Heart left ventricle (tissue), 16 donors: Measurements from ENCODE around the gene MPDZ. TPM values are rescaled to one million over a fixed set of nuclear protein-coding genes. Genes with fewer than 3 reads are reported as not detected.

Source experiments
- ATAC-seq, 4 donors: fragments of 200-7000 bp; cut with Tn5 transposase; one replicate each; pipeline ENCODE4 v1.9.1; 2020 to 2022; ENCODE audit warnings: moderate library complexity in 4 of 4, mild to moderate bottlenecking in 3 of 4, moderate number of reproducible peaks in 1 of 4
- DNase-seq, 5 donors: peaks; one replicate each; pipeline ENCODE4 v3.0.0-alpha.2; 2020
- H3K27ac ChIP-seq, 12 donors: fragments of 200-600 bp; sonication (generic) in 4 of 12; one replicate each; pipeline versions ENCODE4 v1.5.0 to v1.8.0; 2016 to 2022; ENCODE audit warnings: mild to moderate bottlenecking in 2 of 12
- H3K27me3 ChIP-seq, 9 donors: fragments of 200-600 bp; sonication (generic) in 2 of 9; one replicate each; pipeline versions ENCODE4 v1.5.1 to v1.8.0; 2016 to 2022; ENCODE audit warnings: mild to moderate bottlenecking in 3 of 9
- H3K36me3 ChIP-seq, 9 donors: fragments of 200-600 bp; sonication (generic) in 2 of 9; one replicate each; pipeline versions ENCODE4 v1.5.0 to v1.8.0; 2018 to 2022; ENCODE audit warnings: mild to moderate bottlenecking in 2 of 9
- H3K4me1 ChIP-seq, 12 donors: fragments of 200-600 bp; sonication (generic) in 4 of 12; one replicate each; pipeline versions ENCODE4 v1.5.0 to v1.8.0; 2016 to 2022; ENCODE audit warnings: mild to moderate bottlenecking in 3 of 12
- H3K4me3 ChIP-seq, 12 donors: fragments of 200-600 bp; sonication (generic) in 4 of 12; one replicate each; pipeline versions ENCODE4 v1.5.0 to v1.8.0; 2017 to 2022; ENCODE audit warnings: mild to moderate bottlenecking in 9 of 12, moderate library complexity in 4 of 12
- H3K9me3 ChIP-seq, 12 donors: fragments of 200-600 bp; sonication (generic) in 4 of 12; one replicate each; pipeline versions ENCODE4 v1.5.0 to v1.8.0; 2016 to 2022; ENCODE audit warnings: mild to moderate bottlenecking in 1 of 12
- POLR2A ChIP-seq, 2 donors: fragments of 450-650 bp; IDR thresholded peaks; one replicate each; pipeline ENCODE4 v1.6.1; 2017; ENCODE audit warnings: antibody characterized with exemption in 2 of 2, mild to moderate bottlenecking in 2 of 2, moderate library complexity in 2 of 2
- WGBS, 4 donors: extraction: QIAGEN DNeasy Blood & Tissue Kit in 2 of 4; methylation state at CpG; one replicate each; pipeline versions ENCODE4 v1.1.5 to v1.1.7; 2013 to 2018; 5-methylcytosine and 5-hydroxymethylcytosine counted together
- intact Hi-C, 10 donors: fragments of 100-400 bp; cut with DNase I; formaldehyde crosslinking; loops; one replicate each; pipeline versions ENCODE4 v1.11.1 to v1.14.2; 2022
- polyA plus RNA-seq, 2 donors: library from polyadenylated mRNA; stranded (reverse); fragments of 200-250 nt; gene quantifications; one replicate each; pipeline ENCODE4 v1.2.3, GENCODE V29; 2013
- total RNA-seq, 9 donors: library from RNA; depleted of rRNA in 2 of 9; stranded (reverse); fragments of >200 nt in 2 of 9; fragmentation: NEBNext Ultra II Directional in 3 of 9; extraction: Animal tissue kit (Norgen Biotek cat#: 25700) in 3 of 9; gene quantifications; one replicate each; pipeline versions ENCODE4 v1.1.0 to v1.2.4, GENCODE V29; 2016 to 2023
- TF ChIP-seq, protein P1 (sequence below), 12 donors: fragments of 200-600 bp; sonication (generic) in 4 of 12; IDR thresholded peaks; one replicate each; pipeline versions ENCODE4 v1.5.0 to v1.8.0; 2018 to 2022; ENCODE audit warnings: antibody characterized with exemption in 12 of 12, mild to moderate bottlenecking in 5 of 12
- donor health status: ischemic (EF 13 %, LVEDD 7.1; RV severe dilation, severe dysfunction).
- donor health status: healthy with polysubstance abuse.
- donor health status: DM: no; HTN: yes; CAD: no.
- donor health status: DM: no; HTN: no; CAD: no.
- donor health status: ischemic (EF 25% LVEDD 6.9; RV normal size, moderate dysfunction).
- donor health status: ischemic (EF 25% LVEDD 5.7; RV mildly dilated, moderate dysfunction).
- donor health status: healthy.
- donor health status: DM: yes; HTN: yes; CAD: no.
- donor health status: ischemic (EF 35%, LVEDD 5.7; RV mildly dilated, moderate dysfunction).
- donor health status: nonischemic (EF 11% LVEDD 7.7; RV severe dilation, severe dysfunction).
- donor health status: DM: yes; HTN: yes; CAD: no.
- donor health status: PGD.
- donor health status: ischemic (EF 29% LVEDD 5.4; RV normal size, mild dysfunction).
- donor health status: nonischemic (EF 23%, LVEDD 6.1; RV moderate dilation, normal function).

The MPDZ gene
- total and polyA plus RNA-seq, 11 donors = 19.5 to 106 (median 64.8) TPM

- 37 to 52% (median 46%) methylated on average over 2 of the region's 2 CpGs for WGBS, 4 donors
- peak; percentile 68 to 88 (median 75) for ATAC-seq
- DNase-seq = peak in 1 of 5 donors; percentile 27
- Histone ChIP-seq H3K4me1 (peaks cover 0 to 8% (median 0%) of the 10 kb centered on the region in 12 donors), H3K27me3 (no peaks in the 10 kb centered on the region), H3K9me3 (no peaks in the 10 kb centered on the region), H3K27ac (no peak overlapping the region), H3K4me3 (no peak overlapping the region), H3K36me3 (no peaks in the 10 kb centered on the region)
- intact Hi-C loops = no loop called here
- TF ChIP-seq, protein P1, sequence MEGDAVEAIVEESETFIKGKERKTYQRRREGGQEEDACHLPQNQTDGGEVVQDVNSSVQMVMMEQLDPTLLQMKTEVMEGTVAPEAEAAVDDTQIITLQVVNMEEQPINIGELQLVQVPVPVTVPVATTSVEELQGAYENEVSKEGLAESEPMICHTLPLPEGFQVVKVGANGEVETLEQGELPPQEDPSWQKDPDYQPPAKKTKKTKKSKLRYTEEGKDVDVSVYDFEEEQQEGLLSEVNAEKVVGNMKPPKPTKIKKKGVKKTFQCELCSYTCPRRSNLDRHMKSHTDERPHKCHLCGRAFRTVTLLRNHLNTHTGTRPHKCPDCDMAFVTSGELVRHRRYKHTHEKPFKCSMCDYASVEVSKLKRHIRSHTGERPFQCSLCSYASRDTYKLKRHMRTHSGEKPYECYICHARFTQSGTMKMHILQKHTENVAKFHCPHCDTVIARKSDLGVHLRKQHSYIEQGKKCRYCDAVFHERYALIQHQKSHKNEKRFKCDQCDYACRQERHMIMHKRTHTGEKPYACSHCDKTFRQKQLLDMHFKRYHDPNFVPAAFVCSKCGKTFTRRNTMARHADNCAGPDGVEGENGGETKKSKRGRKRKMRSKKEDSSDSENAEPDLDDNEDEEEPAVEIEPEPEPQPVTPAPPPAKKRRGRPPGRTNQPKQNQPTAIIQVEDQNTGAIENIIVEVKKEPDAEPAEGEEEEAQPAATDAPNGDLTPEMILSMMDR (IDR thresholded peaks at IDR 0.05) = no peak
- no peak for TF ChIP-seq POLR2A (IDR thresholded peaks at IDR 0.05)
These were observed 13.3 kb upstream of the MPDZ start for GRCh38 chr9:13292782-13293181.

DNA sequence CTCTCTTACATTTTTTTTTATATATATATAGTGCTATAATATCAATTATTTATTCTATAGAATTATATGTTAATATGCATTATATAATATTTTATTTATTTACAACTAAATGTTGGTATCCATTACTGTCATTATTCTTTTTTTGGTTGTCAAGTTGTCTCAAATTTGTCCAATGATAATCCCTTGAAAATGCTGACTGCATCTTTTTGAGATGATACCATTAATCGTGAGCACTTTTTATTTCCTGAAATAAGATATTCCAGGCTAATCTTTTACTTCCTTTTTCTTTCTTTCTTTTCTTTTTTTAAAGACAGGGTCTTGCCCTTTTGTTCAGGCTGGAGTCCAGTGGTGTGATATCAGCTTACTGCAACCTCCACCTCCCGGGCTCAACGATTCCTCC is 12.7 kb upstream of the MPDZ start:
- intact Hi-C loops = no loop called here
- H3K27ac ChIP-seq = no peak overlapping the region
- WGBS, 4 donors = 83 to 88% (median 85%) methylated on average over 3 of the region's 3 CpGs
- H3K4me1 ChIP-seq = peaks cover 0 to 8% (median 0%) of the 10 kb centered on the region in 12 donors
- H3K9me3 ChIP-seq = no peaks in the 10 kb centered on the region
- TF ChIP-seq, protein P1 (IDR thresholded peaks at IDR 0.05) = no peak
- TF ChIP-seq POLR2A (IDR thresholded peaks at IDR 0.05) = no peak
- no peak for DNase-seq
- no peaks in the 10 kb centered on the region for H3K27me3 ChIP-seq
- no peak overlapping the region for H3K4me3 ChIP-seq
- no peaks in the 10 kb centered on the region for H3K36me3 ChIP-seq
- ATAC-seq = no peak

- no peak overlapping the region for H3K4me3 ChIP-seq
- intact Hi-C loops = no loop called here
- DNase-seq = no peak
- 96 to 100% (median 98%) methylated on average over 1 of the region's 1 CpG for WGBS, 4 donors
- no peaks in the 10 kb centered on the region for H3K36me3 ChIP-seq
- H3K27me3 ChIP-seq = no peaks in the 10 kb centered on the region
- TF ChIP-seq, protein P1 (IDR thresholded peaks at IDR 0.05) = peak in 1 of 12 donors; percentile 19
- TF ChIP-seq POLR2A (IDR thresholded peaks at IDR 0.05) = no peak
- H3K4me1 ChIP-seq = peaks cover 0 to 8% (median 0%) of the 10 kb centered on the region in 12 donors
- H3K27ac ChIP-seq = no peak overlapping the region
- ATAC-seq = no peak
- H3K9me3 ChIP-seq = no peaks in the 10 kb centered on the region
These were observed 12.2 kb upstream of the MPDZ start for GRCh38 chr9:13291718-13292117.

GRCh38 chr9:13284011-13284410 is 4.5 kb upstream of the MPDZ start:
- no peak for ATAC-seq
- Histone ChIP-seq H3K36me3 (no peaks in the 10 kb centered on the region), H3K27me3 (no peaks in the 10 kb centered on the region), H3K4me3 (no peak overlapping the region), H3K9me3 (no peaks in the 10 kb centered on the region), H3K4me1 (peaks cover 0 to 6% (median 0%) of the 10 kb centered on the region in 12 donors), H3K27ac (no peak overlapping the region)
- intact Hi-C loops = no loop called here
- DNase-seq = no peak
- TF ChIP-seq, protein P1 (IDR thresholded peaks at IDR 0.05) = no peak
- TF ChIP-seq POLR2A (IDR thresholded peaks at IDR 0.05) = no peak
- WGBS, 4 donors = 76 to 83% (median 79%) methylated on average over 3 of the region's 3 CpGs
